GM21825 (cell line): ENCODE data around the gene EPHB3.
"Not testable (repeated sequence)": the region's sequence is repeated elsewhere in the genome, so short reads cannot be mapped to it uniquely, and the experiment has no call there.

Experiments used
- ATAC-seq: cut with Tn5 transposase; IDR thresholded peaks from one replicate; pipeline ENCODE4 v1.9.1; 2021; ENCODE audit warnings: mild to moderate bottlenecking, moderate library complexity; ENCODE audit not compliant: unreplicated experiment

The EPHB3 gene

DNA sequence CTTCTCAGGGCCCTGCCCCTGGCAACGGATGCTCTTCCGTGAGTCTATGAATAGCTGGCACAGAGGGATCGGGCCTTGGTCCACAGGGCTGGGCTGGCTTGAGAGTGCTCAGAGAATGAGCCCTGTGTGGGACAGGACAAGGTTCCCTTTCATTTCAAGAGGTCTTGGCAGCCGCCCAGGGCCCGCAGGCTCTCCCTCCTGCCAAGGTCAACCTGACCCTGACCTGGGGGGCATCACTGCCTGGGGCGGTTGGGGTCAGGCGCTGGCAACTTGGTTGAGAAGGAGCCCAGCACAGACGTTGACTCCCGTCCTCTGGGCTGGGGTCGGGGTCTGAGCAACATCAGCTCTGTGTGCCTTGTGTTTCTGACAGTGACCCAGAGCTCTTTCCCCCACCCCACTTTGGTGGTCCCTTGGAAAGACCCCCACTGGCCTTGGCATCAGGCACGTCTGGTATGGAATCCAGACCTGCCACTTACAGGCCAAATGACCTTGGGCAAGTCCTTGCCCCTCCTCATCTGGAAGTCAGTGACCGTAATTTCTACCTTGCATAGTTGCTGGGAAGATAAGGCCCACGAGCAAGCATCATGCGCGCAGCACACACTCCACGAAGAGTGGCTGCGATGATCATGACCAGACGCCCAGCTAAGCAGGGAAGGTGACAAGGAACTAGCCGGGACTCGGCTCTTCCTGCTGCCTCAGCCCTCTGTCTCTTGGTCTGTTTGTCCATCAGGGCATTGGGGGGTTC is 36.4 kb downstream of the EPHB3 start:
- ATAC-seq, result no peak

DNA sequence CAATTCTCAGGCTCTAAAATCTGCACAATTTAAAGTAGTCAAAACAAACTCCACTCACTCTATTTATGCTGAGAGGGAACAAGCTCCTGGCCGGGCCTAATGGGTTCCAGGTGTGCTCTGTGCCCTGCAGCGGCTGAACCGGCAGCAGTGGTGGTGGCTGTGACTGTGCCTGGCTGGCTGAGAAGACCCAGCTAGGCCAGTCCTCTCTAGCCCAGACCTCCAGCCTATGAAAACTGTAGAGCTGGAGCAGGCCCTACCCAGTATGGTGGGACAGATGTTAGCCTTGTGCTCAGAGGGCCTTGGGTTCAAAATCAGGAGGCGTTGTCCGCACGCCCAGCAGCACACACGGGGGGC is 37.0 kb downstream of the EPHB3 start:
- ATAC-seq, result no peak

DNA sequence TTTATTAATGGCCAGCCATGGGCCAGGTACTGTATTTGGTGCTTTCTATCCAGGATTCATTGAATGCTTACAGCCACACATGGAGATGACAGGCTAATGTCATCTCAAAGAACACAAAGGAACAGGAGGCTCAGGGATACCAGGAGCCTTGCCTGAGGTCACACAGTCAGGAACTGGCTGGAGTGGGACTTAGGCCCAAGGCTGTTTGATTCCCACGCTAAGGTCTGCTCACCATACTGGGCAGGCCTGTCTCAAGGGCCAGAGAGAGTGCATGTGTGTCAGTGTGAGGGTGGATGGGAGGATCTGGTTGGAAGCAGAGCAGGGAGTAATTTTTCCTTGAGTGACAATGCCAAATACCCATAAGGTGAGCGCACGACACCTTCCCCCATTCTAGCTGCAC is 37.6 kb downstream of the EPHB3 start:
- no peak for ATAC-seq

DNA sequence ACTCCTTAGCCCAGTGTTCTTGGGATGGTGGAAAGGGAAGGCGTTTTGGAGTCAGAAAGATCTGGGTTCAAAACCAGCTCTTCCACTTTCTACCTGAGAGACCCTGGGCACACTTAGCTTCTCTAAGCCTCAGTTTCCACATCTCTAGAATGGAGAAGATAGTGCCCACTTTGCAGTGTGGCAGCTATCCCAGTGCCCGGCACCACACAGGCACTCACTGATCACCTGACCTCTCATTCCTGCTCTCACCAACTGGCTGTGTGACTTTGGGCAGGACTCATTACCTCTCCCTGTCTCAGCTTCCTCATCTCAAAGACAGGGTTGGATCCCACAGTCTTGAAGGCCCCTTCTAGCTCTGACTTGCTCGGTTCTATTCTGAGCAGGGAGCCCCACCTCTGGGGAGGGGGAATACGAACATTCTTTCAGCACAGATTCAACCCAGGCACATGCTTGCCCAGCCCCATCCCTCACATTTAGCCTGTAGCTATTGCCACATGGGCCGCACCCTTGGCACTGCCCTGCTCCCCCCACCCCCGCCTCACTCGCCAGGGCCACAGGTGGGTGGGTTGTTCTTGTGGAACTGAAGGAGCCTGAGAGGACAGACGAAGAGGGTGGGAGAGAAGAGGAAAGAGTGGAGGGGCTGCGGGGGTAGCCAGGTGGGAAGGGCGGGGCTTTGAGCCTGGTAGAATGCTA is 39.2 kb downstream of the EPHB3 start:
- no peak for ATAC-seq

DNA sequence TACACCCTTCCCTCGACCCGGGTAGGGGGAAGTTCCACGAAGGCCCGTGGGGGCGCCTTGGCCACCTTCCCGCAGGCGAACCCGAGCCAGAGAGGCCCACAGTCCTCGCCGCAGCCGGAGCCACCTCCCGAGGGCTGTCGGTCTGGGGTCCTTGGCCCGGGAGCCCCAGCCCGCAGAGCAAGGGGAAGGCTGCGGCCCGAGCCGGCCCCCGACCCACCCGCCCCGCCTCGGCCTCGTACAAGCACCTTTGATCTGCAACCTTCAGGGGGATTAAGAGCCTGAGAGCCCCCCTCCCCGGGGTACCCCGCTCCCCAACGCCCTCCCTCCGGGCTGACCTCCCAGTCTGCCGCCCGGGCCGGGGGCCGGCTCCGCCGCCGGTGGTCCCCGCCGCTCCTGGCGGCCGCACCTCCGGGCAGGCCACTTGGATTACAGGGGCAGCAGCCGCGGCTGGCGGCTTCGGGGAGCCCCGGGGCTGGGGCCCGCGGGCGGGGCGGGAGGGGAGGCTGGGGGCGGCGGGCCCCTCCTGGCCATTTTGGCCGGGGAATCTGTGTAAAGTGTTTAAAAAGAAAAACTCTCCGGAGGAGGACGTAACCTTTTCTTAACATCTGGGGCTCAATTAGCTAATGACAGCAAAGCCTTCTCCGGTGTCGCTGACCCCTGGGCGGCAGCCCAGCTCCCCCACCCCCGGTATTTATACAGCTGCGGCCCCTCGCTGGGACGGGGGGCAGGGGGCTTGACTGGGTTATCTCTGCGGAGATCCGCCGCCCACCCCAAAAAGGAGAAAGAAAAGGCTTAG is 40.2 kb downstream of the EPHB3 start:
- no peak for ATAC-seq

DNA sequence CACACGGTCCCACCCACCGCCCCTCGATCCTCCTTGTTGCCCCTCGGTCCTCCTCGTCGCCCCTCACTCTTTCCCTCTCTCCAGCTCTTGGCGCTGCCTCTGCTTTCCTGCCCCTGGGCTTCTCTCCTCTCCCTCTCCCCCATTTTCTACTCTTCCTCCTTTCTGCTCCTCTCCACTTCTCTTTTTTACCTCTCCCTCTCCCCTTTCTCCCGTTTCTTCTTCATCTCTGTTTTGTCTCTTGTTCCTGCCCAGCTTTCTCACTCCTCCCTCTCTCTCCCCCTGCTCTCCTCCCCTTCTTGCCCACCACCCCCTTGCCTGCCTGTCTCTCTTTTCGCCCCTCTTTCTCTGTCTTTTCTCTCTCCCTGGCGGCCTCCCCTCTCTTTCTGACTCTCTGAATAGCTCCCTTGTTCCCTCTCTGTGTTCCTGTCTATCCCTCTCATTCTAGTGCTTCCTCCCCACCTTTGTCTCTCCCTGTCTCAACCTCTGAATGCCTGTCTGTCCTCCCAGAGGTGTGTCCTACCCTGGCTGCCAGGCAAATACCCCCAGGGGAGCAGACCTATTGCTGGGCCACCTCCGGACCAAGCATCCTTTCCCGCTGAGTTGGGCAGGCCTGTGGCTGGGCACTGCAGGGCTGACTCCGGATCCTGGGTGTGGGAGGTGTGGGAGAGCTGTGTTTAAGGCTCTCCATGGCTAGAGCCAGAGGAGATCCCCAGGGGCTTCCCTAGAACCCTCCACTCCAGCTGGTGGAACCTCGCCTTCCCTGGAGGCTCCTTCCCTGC is 41.0 kb downstream of the EPHB3 start:
- no peak for ATAC-seq

DNA sequence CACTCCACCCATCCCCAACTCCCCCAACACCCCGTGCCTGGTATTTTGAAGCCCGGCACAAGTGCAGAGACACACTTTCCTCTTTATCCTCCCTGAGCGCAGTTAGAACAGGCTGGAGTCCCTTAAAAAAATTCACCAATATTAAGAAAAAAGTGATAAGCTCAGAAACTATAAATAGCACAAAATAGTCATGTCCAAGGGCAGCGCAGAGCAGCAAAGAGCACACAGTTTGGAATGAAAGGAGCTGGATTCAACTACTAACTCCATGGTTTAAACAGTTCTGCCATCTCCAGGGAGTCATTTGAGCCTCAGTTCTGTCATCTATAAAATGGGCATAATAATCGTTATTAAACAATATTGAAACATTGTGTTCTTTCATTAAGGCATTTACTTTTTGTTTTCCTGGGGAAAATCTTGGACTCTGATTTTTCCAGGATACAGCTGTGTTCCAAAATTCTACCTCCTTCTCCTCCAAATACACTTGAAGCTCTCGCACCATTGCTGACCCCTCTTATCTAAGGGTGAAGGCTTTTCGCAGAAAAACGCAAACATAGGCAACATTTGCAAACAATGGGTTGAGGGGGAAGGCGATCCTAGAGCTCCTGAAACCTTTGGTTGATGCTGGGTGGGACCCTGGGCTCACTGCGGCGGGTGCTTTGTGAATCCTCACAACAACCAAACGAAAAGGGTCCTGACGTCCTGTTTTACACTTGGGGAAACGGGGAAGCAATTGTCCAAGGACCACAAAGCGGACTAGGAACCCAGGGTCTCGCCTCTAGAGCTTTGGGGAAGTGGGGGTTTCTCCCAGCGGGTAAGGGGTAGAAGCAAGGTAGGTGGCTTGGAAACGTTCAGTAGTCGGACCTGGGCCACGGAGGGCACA is 41.8 kb downstream of the EPHB3 start:
- no peak for ATAC-seq

DNA sequence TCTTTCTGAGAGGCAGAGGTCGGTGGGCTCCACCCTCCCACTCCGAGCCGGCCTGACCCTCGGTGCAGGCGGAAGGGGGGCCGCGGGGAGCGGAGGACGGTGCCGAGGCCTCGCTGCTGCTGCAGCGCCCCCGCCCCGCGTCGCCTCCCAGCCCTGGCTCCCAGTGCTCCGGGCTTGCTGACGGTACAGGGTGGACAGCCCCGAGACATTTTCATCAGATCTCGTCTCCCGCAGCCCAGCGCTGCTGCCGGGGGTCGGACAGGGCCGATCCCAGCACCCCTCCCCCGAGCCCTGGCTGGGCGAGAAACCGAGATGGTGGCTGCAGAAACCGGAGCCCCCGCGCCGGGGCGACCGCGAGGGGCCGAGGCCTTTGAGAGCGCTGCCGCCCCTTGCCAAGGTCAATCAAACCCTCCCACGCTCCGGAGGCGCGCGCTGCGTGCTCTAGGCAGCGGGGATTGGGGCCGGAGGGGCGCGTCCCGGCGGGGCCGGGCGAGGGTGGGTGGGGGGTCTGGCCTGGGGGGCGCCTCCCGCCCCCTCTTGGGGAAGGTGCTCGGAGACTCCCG is 42.5 kb downstream of the EPHB3 start:
- ATAC-seq, result no peak

DNA sequence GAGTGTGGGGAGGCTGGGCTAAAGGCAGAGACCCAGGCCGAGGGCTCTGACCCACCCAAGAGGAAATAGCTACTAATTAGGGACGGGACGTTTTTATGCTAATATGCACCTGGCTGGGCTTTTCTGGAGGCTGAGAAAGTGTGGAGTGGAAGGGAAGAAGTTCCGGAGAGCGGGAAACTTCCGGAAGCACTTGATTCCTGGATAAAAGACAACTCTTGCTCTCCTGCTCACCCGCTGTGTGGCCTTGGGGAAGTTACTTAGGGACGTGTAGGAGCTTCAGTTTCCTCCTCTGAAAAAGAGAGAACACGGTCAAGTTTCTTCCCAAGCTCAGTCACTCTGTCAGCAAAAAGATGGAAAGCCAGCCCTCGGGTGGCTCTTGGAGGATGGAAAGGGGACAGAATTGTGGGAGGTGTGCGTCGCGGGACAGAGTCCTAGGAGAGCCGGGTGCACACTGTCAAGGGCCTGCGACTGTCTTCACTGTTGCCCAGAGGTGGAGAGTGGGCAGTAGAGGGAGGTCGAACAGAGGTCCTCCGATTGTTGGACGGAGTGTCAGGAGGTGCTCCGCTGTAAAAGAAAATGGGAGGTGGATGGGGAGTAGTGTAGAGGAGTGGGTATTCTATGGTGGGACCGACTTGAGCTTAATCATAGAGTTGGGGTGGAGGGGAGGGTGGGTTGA is 43.2 kb downstream of the EPHB3 start:
- no peak for ATAC-seq

DNA sequence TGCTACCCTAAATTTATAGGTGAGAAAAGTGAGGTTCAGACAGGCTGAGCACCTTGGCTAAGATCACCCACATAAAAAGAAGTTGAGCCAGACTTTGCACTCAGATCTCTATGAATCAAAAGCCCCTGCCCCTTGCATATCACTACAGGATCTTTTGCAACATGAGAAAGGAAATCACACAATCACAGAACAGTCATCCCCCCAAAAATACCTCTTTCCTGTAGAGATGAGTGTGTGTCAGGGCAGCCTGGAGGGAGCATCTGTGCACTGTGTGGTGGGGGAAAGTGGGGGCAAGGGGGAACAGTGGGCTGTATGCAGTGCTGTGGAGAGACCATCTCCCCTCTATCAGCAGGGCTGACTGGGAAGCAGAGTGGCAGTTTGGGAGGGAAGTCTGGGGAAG is 46.6 kb downstream of the EPHB3 start:
- ATAC-seq, result no peak

DNA sequence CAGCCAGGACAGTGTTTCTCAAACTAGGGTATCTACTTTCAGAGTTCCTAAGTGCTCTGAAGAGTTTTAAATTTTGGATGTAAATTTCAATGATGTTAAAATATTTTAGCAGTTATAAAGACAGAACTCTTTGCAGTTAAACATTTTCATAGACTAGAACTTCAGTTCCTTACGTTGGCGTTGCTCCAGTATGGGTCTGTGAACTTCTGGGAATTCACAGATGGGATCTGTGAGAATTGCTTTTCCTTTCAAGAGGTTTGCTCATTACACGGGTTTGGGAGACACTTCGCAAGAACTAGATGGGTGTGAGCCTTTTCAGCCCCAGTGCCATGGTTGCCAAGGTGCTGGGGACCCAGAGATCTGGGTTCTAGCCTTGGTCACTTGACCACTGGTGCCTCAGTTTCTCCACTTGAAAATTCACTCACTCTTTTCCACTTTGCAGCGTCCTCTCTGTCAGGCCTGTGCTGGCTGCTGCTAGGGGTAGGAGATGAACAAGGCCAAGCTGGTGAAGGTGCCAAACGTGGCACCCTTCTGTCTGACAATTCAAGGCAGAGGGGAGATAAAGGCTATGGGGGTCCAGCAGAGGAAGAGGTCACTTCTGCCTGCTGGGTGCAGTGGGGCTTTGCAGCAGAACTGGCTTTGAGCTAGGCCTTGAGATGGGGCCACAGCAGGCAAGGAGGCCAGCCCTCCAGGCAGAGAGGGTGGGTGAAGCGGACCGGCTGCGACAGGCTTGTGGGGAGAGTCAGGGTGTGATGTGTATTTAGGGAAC is 48.1 kb downstream of the EPHB3 start:
- ATAC-seq, result no peak

DNA sequence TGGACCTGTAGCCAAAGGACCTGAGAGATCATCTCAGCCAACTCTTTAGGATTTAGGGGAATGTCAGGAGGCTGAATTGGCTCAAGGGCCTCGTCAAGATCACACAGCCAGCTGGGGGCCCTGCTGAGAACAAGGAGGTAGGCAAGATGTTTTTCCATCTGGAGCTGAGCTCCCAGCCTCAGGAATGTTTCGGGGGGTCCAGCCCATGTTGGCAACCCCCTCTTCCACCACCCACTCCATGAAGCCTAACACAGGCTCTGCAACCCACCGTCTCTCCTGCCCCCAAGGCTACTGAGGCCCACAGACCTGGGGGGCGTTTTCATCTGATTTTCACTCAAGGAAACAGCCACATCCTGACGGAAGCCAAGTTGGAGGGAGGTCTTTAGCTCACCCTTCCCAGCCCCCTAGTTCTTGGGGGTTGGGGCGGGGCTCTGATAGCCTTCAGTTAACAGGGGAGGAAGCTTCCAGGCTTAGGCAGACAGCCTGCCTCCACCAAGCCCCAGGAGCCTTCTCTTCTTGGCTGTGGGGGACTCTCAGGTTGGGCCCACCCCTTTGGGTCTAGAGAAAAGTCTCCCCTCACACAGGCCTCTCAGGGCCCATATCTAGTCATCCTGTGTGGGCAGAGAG is 48.8 kb downstream of the EPHB3 start:
- ATAC-seq, result no peak

DNA sequence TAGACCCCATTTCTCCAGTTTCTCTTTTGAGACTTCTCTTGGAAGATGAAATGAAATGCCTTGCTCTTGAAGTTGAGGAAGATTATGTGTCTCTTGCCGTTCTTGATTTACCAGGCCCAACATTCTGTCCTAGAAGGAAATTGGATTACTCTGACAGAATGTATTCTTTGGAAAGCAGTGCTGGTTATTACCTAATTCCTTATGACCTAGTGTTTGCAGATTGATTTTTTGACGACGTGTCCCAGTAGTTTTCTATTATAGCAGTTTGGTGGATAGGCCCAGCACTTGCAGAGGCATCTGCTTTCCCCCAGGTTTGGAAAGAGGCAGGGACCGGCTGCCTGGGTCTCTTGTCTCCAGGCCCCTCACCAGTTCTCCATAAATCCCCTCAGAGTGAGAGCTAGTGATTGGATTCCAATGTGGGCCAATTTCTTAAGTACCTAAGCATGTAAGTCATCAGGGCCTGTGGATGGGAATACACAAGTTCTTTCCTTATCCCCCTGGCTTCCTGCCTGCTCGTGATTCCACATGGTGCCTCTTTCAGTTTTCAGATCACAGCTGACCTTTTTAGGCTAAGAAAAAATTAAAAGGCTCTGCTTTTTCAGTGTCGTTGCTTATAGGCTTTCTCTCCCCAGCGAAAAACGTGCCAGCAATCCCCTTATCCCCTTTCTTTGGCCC is 50.2 kb downstream of the EPHB3 start:
- ATAC-seq, result no peak

DNA sequence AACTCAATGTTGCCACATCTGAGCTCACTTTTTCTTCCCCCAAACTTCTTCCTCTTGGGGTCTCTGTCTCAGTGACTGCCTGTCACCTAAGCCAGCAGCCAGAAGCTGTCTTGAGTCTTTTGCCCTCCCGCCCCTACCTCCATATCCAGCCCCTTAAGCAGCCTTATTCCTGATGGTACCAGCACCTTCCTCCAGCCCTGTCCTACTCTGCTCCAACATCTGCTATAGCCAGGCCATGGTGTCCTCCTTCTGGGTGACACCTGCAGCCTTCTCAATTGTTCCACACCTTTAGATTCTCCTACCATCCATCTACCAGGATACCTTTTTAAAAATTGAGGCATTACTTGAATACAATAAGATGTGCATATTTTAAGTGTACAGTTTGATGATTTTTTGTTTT is 53.8 kb downstream of the EPHB3 start:
- ATAC-seq, result no peak

DNA sequence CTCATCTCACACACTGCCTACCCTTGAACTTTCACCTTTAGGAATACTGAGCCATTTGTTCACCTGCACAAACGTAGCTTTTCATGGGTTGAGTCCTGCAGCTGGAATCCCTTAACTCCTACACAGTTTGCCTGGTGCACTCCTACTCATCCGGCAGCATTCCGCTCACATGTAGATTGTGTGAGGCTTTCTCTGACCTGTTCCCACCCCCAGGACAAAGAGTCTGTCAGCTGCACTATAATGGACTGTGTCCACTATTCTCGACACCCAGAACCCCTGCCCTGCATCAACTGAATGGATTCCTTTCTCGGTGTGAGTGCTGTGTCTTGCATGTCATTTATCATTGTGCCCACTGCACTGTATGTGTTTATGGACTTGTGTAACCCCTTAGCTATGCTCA is 54.9 kb downstream of the EPHB3 start:
- ATAC-seq, result no peak

DNA sequence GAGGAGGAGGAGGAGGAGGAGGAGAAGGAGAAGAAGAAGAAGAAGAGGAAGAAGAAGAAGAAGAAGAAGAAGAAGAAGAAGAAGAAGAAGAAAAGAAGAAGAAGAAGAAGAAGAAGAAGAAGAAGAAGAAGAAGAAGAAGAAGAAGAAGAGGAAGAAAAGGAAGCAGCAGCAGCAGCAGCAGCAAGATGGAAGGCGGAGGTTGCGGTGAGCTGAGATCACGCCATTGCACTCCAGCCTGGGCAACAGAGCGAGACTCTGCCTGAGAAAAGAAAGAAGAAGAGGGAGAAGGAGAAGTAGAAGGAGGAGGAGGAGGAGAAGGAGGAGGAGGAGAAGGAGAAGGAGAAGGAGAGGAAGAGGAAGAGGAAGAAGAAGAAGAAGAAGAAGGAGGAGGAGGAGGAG is 55.7 kb downstream of the EPHB3 start:
- ATAC-seq, result not testable (repeated sequence)

DNA sequence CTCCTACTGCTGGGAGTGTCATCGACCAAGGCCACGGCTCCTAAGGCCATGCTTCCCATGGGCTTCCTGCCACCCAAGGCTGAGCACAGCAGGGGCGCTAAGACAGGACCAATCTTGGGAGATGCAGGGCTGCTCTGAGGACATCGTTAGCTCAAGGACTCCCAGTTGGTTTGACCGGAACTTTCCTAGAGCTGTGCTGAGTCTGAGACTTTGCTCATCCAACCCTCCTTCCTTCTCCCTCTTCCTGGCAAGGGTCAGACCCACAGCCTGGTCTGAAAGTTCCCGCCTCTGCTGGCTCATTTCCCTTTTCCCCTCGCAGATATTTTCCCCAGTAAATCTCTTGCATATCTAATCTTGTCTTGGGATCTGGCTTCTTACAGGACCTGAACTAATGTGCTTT is 57.2 kb downstream of the EPHB3 start:
- ATAC-seq, result no peak

DNA sequence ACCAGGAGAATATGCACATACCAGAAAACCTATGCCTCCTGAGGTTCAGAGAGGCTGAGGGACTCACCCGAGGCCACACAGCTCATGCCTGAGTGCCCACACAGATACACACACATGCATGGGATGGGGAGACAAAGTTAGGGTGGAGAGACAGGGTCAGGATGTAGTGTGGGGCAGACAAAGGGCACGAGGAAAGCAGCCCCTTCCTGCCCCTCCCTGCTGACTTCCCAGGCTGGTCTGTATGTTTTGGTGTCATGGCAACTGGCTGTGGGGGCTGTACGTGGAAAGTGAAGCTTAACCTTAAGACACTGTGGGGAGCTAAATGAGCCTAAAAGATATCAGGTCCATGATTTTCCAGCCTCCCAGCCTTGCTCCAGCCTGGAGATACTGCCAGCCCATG is 57.8 kb downstream of the EPHB3 start:
- no peak for ATAC-seq
